HT1080 (cell line): Measurements from ENCODE around the gene DNAJB9. TPM values are rescaled to one million over a fixed set of nuclear protein-coding genes. Genes with fewer than 3 reads are reported as not detected.

ENCODE experiments used
- DNase-seq: peaks from one replicate; pipeline ENCODE4 v3.0.0-alpha.2; 2015; ENCODE audit warnings: low read depth
- total RNA-seq: library from RNA; depleted of rRNA; stranded (reverse); fragments of >200 nt; shearing (Covaris generic); gene quantifications from 2 replicates; pipeline ENCODE4 v1.2.3, GENCODE V29; 2014; rRNA removed

The DNAJB9 gene
- total RNA-seq, 1 experiment from 2014 or later: 27.5 TPM

GRCh38 chr7:108604307-108605077 lies 34.8 kb downstream of the DNAJB9 start:
- DNase-seq: no peak

- DNase-seq: no peak
Observed at GRCh38 chr7:108605559-108606201, 36.0 kb downstream of the DNAJB9 start.

GRCh38 chr7:108609643-108610042 lies 40.0 kb downstream of the DNAJB9 start:
- DNase-seq: no peak

DNA sequence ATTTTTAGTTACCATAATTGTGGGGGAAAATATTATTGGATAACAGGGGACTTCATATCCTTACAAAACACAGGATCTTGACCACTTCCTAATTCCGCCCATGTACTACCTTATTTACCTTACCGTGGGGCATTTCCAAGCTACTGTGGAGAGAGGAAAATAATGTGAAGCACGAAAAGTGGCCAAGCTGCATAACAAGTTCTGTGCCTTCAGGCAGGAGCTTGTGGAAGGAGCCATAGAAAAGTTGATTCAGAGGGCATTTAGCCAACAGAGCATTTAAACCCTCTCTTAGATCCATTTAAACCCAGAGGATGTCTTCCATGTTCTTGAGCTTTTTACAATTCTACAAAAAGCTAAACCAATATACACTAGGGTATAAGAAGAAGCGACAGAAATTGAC lies 41.6 kb downstream of the DNAJB9 start:
- no peak for DNase-seq

DNA sequence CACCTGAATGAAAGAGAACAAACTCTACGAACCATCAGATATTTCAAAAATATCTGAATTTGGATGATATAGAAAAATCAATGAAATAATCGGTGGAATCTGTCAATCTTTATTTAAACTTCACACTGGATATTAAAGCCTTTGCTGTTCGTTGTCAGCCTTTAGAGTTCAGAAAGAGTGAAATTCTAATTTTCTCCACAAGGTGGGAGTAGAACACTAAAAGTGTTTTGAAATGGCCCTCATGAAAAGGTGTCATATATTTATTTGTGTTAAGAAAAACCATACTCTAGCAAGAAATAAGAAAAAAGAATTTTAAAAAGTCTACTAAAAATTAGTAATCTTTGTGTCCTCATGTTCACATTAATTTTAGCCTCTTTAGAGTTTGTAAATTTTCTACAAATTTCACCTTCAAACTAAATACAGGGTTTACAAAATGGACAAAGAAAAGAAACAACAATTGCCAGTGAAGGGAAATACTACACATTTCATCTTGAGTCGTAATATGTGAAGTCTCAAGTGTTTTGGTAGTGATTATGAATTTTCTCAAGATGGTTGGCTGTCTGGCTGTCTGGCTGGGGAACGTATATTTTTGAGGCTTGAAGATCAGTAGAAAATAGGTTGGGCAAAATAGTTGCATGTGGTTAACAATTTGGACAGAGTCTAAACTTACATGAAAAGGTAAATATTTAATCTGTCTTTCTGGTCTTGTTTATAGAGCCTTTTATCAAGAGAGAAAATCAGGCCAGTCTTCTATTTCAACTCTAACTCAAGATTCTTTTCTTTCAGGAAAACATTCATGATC lies 43.7 kb downstream of the DNAJB9 start:
- peak; percentile 41 for DNase-seq

- no peak for DNase-seq
Observed at GRCh38 chr7:108613949-108614381, 44.3 kb downstream of the DNAJB9 start.

GRCh38 chr7:108614896-108615295 lies 45.2 kb downstream of the DNAJB9 start:
- DNase-seq: no peak

- DNase-seq: no peak
Observed at GRCh38 chr7:108618056-108618455, 48.4 kb downstream of the DNAJB9 start.

GRCh38 chr7:108623220-108623619 lies 53.5 kb downstream of the DNAJB9 start:
- no peak for DNase-seq

Other genes starting within 250 kb of the DNAJB9 start
- 8.1 and 14.6 TPM in 2 replicates for gene NRCAM, start 113.4 kb upstream of the DNAJB9 start, total RNA-seq
- gene PNPLA8, start 43.7 kb upstream of the DNAJB9 start, total RNA-seq: 11.1 and 21.2 TPM in 2 replicates
- gene THAP5, start 168 bp upstream of the DNAJB9 start, total RNA-seq: 19.4 and 24.9 TPM in 2 replicates